Caco-2 (cell line): ENCODE measurements around the gene WFS1. TPM values are rescaled to one million over a fixed set of nuclear protein-coding genes. Genes with fewer than 3 reads are reported as not detected.

Source experiments
- BruUV-seq: library from RNA; stranded (reverse); fragments of 400-500 nt; replicated peaks from 2 replicates; lab custom pipeline; 2021; lab: Mats Ljungman, UMichigan
- CTCF ChIA-PET: fragments of 300-600 bp; sonication (Branson Sonifier 250); formaldehyde crosslinking; loops from one replicate; lab custom pipeline; 2022; ENCODE audit warnings: antibody characterized with exemption; lab: Charles Lee
- POLR2A ChIA-PET: fragments of 300-600 bp; sonication (Branson Sonifier 250); formaldehyde crosslinking; loops from one replicate; lab custom pipeline; 2022; ENCODE audit warnings: antibody characterized with exemption; lab: Charles Lee
- DNase-seq, 2 experiments: peaks; one replicate each; pipeline versions ENCODE4 v3.0.0 to v3.0.0-alpha.2; 2020 to 2022
- H3K27me3 ChIP-seq: replicated peaks from 2 replicates; pipeline ENCODE4 v1.6.0; 2011; ENCODE audit warnings: low read length; ENCODE audit not compliant: control insufficient read depth, insufficient read depth
- H3K36me3 ChIP-seq: 2 replicates; pipeline ENCODE4 v1.5.1; 2011; ENCODE audit warnings: low read length; ENCODE audit not compliant: control insufficient read depth, insufficient read depth
- H3K4me1 ChIP-seq: fragments of 250-450 bp; sonication (Bioruptor Pico); 2 replicates; pipeline ENCODE4 v1.5.1; 2020; ENCODE audit warnings: mild to moderate bottlenecking
- H3K4me3 ChIP-seq: 2 replicates; pipeline ENCODE4 v1.5.1; 2011; ENCODE audit warnings: low read depth, mild to moderate bottlenecking, control low read depth, low read length
- H3K9me3 ChIP-seq: fragments of 250-450 bp; sonication (Bioruptor Pico); 2 replicates; pipeline ENCODE4 v1.5.1; 2020; ENCODE audit warnings: mild to moderate bottlenecking, moderate library complexity
- H3K27ac Mint-ChIP-seq: one replicate; pipeline ENCODE4 v1.8.0; 2022; ENCODE audit warnings: mixed read lengths; ENCODE audit not compliant: unreplicated experiment
- H3K27me3 Mint-ChIP-seq: one replicate; pipeline ENCODE4 v1.8.0; 2022; ENCODE audit warnings: mixed read lengths; ENCODE audit not compliant: insufficient read depth, unreplicated experiment
- H3K36me3 Mint-ChIP-seq: one replicate; pipeline ENCODE4 v1.8.0; 2022; ENCODE audit warnings: mild to moderate bottlenecking, mixed read lengths; ENCODE audit not compliant: insufficient read depth, unreplicated experiment
- H3K4me1 Mint-ChIP-seq: one replicate; pipeline ENCODE4 v1.8.0; 2022; ENCODE audit warnings: low read depth, mixed read lengths; ENCODE audit not compliant: unreplicated experiment
- H3K4me3 Mint-ChIP-seq: one replicate; pipeline ENCODE4 v1.8.0; 2022; ENCODE audit warnings: mild to moderate bottlenecking, moderate library complexity, mixed read lengths; ENCODE audit not compliant: unreplicated experiment
- H3K9me3 Mint-ChIP-seq: one replicate; pipeline ENCODE4 v1.8.0; 2022; ENCODE audit warnings: mixed read lengths; ENCODE audit not compliant: unreplicated experiment
- intact Hi-C: fragments of 100-400 bp; cut with micrococcal nuclease; formaldehyde crosslinking; loops from one replicate; pipeline ENCODE4 v1.10.0; 2022; ENCODE audit not compliant: unreplicated experiment
- total RNA-seq: library from RNA; stranded (reverse); gene quantifications from 2 replicates; pipeline ENCODE4 v1.2.3, GENCODE V29; 2022
- TF ChIP-seq, protein P1 (sequence below), 2 experiments: fragments of 200-600 bp in 1 of 2; IDR thresholded peaks; 1 replicate in 1 of 2; 2 replicates in 1 of 2; pipeline versions ENCODE4 v1.5.1 to v1.8.0; 2011 to 2022; ENCODE audit warnings: antibody characterized with exemption in 1 of 2, control low read depth in 1 of 2, inconsistent platforms in 1 of 2, low read depth in 1 of 2, low read length in 1 of 2, mild to moderate bottlenecking in 1 of 2, moderate library complexity in 1 of 2; ENCODE audit not compliant: insufficient read depth in 1 of 2, severe bottlenecking in 1 of 2, unreplicated experiment in 1 of 2

Gene WFS1
- total RNA-seq, 1 experiment from 2014 or later = 24.9 TPM

DNA sequence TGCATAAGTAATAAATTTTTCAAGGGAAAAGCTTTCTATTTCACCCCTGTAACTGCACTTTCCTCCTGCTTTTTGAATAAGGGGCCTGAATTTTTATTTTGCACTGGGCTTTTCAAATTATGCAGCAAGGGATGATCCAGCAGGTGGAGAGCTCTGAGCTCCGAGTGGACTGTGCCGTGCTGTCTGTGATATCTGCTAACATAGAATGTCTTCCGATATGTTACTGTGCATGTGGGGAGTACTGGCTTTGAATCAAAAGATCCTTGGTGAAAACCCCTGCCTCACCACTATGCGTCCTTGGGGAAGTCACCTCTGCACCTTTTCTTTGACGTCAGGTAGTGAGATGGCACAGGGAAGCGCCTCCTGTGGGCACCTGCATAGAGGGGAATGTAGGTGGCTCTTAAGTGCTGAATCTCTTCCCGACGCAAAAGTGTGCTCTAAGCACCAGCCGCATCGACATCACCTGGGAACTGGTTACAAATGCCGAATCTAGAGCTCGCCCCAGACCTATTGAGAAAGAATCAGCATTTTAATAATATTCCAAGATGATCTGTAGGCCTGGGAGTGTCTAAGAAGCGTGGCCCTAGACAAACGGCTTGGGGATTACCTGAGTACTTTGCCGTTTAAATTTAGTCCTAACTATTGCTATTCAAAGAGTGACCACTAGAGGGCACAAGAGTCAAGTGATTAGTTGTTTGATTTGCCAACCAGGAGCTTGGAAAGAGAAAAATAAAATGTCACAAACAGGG is 19.2 kb upstream of the WFS1 start:
- H3K4me1 ChIP-seq = no peaks in the 10 kb centered on the region
- H3K4me3 ChIP-seq = no peak overlapping the region
- Mint-ChIP-seq H3K4me1 (no peaks in the 10 kb centered on the region), H3K27me3 (peaks cover 7% of the 10 kb centered on the region), H3K27ac (no peak overlapping the region), H3K9me3 (peaks cover under 1% of the 10 kb centered on the region), H3K36me3 (no peaks in the 10 kb centered on the region), H3K4me3 (no peak overlapping the region)
- H3K9me3 ChIP-seq = no peaks in the 10 kb centered on the region
- POLR2A ChIA-PET = no interaction called here
- no peaks in the 10 kb centered on the region for H3K27me3 ChIP-seq
- intact Hi-C loops = loop anchor here (1.0 kb wide), 2 partner anchors 77 to 296 kb away; no protein-coding TSS in a partner anchor
- no TSS peak for BruUV-seq
- DNase-seq = peak in 1 of 2 experiments; percentile 69
- TF ChIP-seq, protein P1, sequence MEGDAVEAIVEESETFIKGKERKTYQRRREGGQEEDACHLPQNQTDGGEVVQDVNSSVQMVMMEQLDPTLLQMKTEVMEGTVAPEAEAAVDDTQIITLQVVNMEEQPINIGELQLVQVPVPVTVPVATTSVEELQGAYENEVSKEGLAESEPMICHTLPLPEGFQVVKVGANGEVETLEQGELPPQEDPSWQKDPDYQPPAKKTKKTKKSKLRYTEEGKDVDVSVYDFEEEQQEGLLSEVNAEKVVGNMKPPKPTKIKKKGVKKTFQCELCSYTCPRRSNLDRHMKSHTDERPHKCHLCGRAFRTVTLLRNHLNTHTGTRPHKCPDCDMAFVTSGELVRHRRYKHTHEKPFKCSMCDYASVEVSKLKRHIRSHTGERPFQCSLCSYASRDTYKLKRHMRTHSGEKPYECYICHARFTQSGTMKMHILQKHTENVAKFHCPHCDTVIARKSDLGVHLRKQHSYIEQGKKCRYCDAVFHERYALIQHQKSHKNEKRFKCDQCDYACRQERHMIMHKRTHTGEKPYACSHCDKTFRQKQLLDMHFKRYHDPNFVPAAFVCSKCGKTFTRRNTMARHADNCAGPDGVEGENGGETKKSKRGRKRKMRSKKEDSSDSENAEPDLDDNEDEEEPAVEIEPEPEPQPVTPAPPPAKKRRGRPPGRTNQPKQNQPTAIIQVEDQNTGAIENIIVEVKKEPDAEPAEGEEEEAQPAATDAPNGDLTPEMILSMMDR (IDR thresholded peaks at IDR 0.05; ENCODE audit: insufficient read depth in 1 of 2, low read depth in 1 of 2, low read length in 1 of 2, severe bottlenecking in 1 of 2, unreplicated experiment in 1 of 2) = peak; percentile 55 to 64
- H3K36me3 ChIP-seq = no peaks in the 10 kb centered on the region
- CTCF ChIA-PET = interaction anchor here (0.6 to 7.0 kb wide), 15 partner anchors 9 to 296 kb away, joined by 3 to 88 read pairs (median 4); partner anchors contain the start of gene WFS1

DNA sequence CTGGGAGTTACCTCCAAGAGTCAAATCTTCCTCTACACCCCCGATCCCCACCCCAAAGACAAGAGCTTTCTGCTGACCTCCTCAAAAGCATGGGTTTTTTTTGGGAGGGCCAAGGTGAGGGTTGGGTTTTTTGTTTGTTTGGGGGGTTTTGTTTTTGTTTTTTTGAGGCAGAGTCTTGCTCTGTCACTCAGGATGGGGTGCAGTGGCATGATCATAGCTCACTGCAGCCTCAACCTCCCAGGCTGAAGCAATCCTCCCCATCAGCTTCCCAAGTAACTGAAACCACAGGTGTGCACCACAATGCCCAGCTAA is 18.7 kb upstream of the WFS1 start:
- Histone ChIP-seq H3K27me3 (no peaks in the 10 kb centered on the region), H3K9me3 (no peaks in the 10 kb centered on the region), H3K4me1 (no peaks in the 10 kb centered on the region), H3K36me3 (no peaks in the 10 kb centered on the region), H3K4me3 (no peak overlapping the region)
- TF ChIP-seq, protein P1 (IDR thresholded peaks at IDR 0.05; ENCODE audit: insufficient read depth in 1 of 2, low read depth in 1 of 2, low read length in 1 of 2, severe bottlenecking in 1 of 2, unreplicated experiment in 1 of 2) = no peak
- intact Hi-C loops = loop anchor here (1.0 kb wide), 2 partner anchors 76 to 295 kb away; no protein-coding TSS in a partner anchor
- no peak overlapping the region for H3K4me3 Mint-ChIP-seq
- H3K27me3 Mint-ChIP-seq = peaks cover 7% of the 10 kb centered on the region
- no peaks in the 10 kb centered on the region for H3K4me1 Mint-ChIP-seq
- POLR2A ChIA-PET = no interaction called here
- no peak for DNase-seq
- no peaks in the 10 kb centered on the region for H3K9me3 Mint-ChIP-seq
- no peaks in the 10 kb centered on the region for H3K36me3 Mint-ChIP-seq
- H3K27ac Mint-ChIP-seq = no peak overlapping the region
- CTCF ChIA-PET = interaction anchor here (0.6 to 7.0 kb wide), 14 partner anchors 8 to 296 kb away, joined by 3 to 88 read pairs (median 4); partner anchors contain the start of gene WFS1
- BruUV-seq = no TSS peak

DNA sequence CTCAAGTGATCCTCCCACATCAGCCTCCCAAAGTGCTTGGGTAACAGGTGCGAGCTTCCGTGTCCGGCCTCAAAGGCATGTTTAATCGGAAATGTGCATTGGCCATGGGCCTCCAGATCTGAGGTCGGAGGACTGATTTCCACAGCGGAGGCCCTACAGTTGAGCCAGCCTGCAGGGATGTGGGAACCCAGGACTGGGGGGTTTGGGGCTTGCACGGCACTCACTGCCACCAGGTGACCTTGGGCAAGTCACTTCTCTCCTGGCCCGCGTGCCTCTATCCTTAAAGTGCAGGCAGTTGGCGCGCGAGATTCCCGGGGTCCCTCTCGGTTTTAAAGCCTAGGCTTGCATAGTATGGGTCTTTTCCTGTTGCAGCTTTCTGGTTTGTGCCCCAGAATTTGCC is 18.3 kb upstream of the WFS1 start:
- Histone ChIP-seq H3K27me3 (no peaks in the 10 kb centered on the region), H3K4me1 (no peaks in the 10 kb centered on the region), H3K4me3 (no peak overlapping the region), H3K36me3 (no peaks in the 10 kb centered on the region), H3K9me3 (no peaks in the 10 kb centered on the region)
- intact Hi-C loops = no loop called here
- Mint-ChIP-seq H3K9me3 (no peaks in the 10 kb centered on the region), H3K36me3 (no peaks in the 10 kb centered on the region), H3K27me3 (peaks cover 7% of the 10 kb centered on the region), H3K27ac (no peak overlapping the region), H3K4me1 (no peaks in the 10 kb centered on the region), H3K4me3 (no peak overlapping the region)
- BruUV-seq = no TSS peak
- ChIA-PET POLR2A (no interaction called here), CTCF (interaction anchor here (0.6 to 7.0 kb wide), 14 partner anchors 8 to 295 kb away, joined by 3 to 88 read pairs (median 4); partner anchors contain the start of gene WFS1)
- TF ChIP-seq, protein P1 (IDR thresholded peaks at IDR 0.05; ENCODE audit: insufficient read depth in 1 of 2, low read depth in 1 of 2, low read length in 1 of 2, severe bottlenecking in 1 of 2, unreplicated experiment in 1 of 2) = no peak
- DNase-seq = no peak
